ENCODE results near the gene HACL1.
"Not testable (repeated sequence)": the region's sequence is repeated elsewhere in the genome, so short reads cannot be mapped to it uniquely, and the experiment has no call there.

The HACL1 gene

DNA sequence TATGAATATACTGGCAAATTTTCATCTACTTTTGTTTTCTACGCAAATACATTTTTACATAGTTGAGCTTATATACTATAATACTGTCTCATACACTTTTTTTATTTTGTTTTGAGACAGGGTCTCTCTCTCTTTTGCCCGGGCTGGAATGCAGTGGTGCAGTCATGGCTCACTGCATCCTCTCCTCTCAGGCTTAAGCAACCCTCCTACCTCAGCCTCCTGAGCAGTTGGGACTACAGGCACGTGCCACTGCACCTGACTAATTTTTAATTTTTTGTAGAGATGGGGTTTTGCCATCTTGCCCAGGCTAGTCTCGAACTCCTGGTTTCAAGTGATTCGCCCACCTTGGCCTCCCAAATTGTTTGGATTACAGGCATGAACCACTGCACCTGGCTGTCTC, 25.9 kb downstream of the HACL1 start:
- H3K9me3 Mint-ChIP-seq, result no peaks in the 10 kb centered on the region
- H3K4me1 Mint-ChIP-seq, result peaks cover 8% of the 10 kb centered on the region
- H3K27me3 Mint-ChIP-seq, result no peaks in the 10 kb centered on the region
- H3K36me3 Mint-ChIP-seq, result peaks cover 38% of the 10 kb centered on the region
- no peak overlapping the region for H3K4me3 Mint-ChIP-seq
- no peak overlapping the region for H3K27ac Mint-ChIP-seq
- no peak for ATAC-seq

- no peak for ATAC-seq
- no peak overlapping the region for H3K4me3 Mint-ChIP-seq
- no peaks in the 10 kb centered on the region for H3K9me3 Mint-ChIP-seq
- H3K4me1 Mint-ChIP-seq, result peaks cover 8% of the 10 kb centered on the region
- H3K36me3 Mint-ChIP-seq, result peaks cover 35% of the 10 kb centered on the region
- H3K27ac Mint-ChIP-seq, result no peak overlapping the region
- H3K27me3 Mint-ChIP-seq, result no peaks in the 10 kb centered on the region
Observed at GRCh38 chr3:15572138-15572537, 29.2 kb downstream of the HACL1 start.

- no peak overlapping the region for H3K4me3 Mint-ChIP-seq
- H3K9me3 Mint-ChIP-seq, result no peaks in the 10 kb centered on the region
- no peaks in the 10 kb centered on the region for H3K27me3 Mint-ChIP-seq
- ATAC-seq, result no peak
- peaks cover 37% of the 10 kb centered on the region for H3K36me3 Mint-ChIP-seq
- no peak overlapping the region for H3K27ac Mint-ChIP-seq
- no peaks in the 10 kb centered on the region for H3K4me1 Mint-ChIP-seq
Observed at GRCh38 chr3:15563190-15563589, 38.2 kb downstream of the HACL1 start.

DNA sequence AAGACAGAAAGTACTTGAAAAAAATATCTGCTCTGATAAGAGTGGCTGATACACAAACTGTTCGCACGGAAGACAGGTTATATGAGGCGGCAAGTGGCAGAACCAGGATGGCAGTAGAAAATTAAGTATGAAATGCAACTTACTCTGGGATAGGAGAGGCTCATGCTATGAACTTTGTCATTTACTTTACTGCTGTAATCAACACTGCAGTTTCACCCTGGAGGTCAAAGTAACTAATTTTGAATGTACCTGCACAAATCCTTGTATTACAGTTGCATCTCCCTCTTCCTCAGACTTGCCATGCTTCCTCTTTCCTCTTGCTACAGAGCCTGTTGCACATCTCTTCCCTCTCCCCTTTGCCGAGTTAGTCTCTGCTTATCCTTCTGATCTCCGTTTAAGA, 38.8 kb downstream of the HACL1 start:
- H3K9me3 Mint-ChIP-seq, result no peaks in the 10 kb centered on the region
- H3K27me3 Mint-ChIP-seq, result no peaks in the 10 kb centered on the region
- H3K4me3 Mint-ChIP-seq, result no peak overlapping the region
- no peak overlapping the region for H3K27ac Mint-ChIP-seq
- peaks cover 31% of the 10 kb centered on the region for H3K36me3 Mint-ChIP-seq
- H3K4me1 Mint-ChIP-seq, result peaks cover 4% of the 10 kb centered on the region
- no peak for ATAC-seq

DNA sequence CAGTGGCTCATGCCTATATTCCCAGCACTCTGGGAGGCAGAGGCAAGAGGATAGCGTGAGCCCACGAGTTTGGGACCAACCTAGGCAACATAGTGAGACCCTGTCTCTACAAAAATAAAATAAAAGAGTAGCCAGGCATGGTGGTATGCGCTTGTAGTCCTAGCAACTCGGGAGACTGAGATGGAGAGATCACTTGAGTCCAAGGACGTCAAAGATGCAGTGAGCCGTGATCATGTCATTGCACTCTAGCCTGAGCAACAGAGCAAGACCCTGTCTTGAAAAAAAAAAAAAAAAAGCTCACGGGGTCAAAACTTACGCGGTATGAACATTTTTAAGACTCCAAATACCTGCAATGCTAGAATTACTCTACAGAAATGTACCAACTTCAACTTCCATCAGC, 42.8 kb downstream of the HACL1 start:
- Mint-ChIP-seq H3K4me1 (peaks cover 18% of the 10 kb centered on the region), H3K4me3 (no peak overlapping the region), H3K36me3 (peaks cover 21% of the 10 kb centered on the region), H3K9me3 (no peaks in the 10 kb centered on the region), H3K27ac (no peak overlapping the region), H3K27me3 (no peaks in the 10 kb centered on the region)
- no peak for ATAC-seq

- Mint-ChIP-seq H3K4me1 (peaks cover 18% of the 10 kb centered on the region), H3K27me3 (no peaks in the 10 kb centered on the region), H3K4me3 (no peak overlapping the region), H3K27ac (no peak overlapping the region), H3K36me3 (peaks cover 13% of the 10 kb centered on the region), H3K9me3 (no peaks in the 10 kb centered on the region)
- ATAC-seq, result peak; percentile 67
Observed at GRCh38 chr3:15557511-15557946, 43.8 kb downstream of the HACL1 start.

- peaks cover 18% of the 10 kb centered on the region for H3K4me1 Mint-ChIP-seq
- peak; percentile 96 for ATAC-seq
- H3K27me3 Mint-ChIP-seq, result no peaks in the 10 kb centered on the region
- H3K36me3 Mint-ChIP-seq, result peaks cover 21% of the 10 kb centered on the region
- peak overlapping the region; percentile 58 for H3K4me3 Mint-ChIP-seq
- no peaks in the 10 kb centered on the region for H3K9me3 Mint-ChIP-seq
- H3K27ac Mint-ChIP-seq, result peak overlapping the region; percentile 82
Observed at GRCh38 chr3:15556512-15556911, 44.9 kb downstream of the HACL1 start.

DNA sequence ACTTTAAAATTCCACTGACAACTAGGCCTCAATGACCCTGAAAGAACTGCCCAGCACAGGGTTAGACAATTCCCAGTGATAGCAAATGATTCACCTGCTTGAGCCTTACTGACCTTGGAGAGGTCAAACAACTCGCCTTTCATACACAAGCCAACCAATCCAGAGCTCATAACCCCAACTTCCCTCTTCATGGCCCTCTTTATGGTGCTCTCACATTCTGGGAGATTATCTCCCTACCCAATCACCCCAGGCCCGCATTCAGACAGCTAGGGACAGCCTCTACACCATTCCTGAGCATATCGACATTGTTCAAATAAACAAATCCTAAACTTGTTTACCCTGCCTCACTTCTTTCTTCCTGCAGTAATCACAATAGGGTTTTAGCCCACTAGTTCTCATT, 47.6 kb downstream of the HACL1 start:
- H3K27me3 Mint-ChIP-seq, result no peaks in the 10 kb centered on the region
- no peaks in the 10 kb centered on the region for H3K9me3 Mint-ChIP-seq
- ATAC-seq, result no peak
- H3K4me3 Mint-ChIP-seq, result no peak overlapping the region
- H3K36me3 Mint-ChIP-seq, result peaks cover 26% of the 10 kb centered on the region
- peaks cover 18% of the 10 kb centered on the region for H3K4me1 Mint-ChIP-seq
- H3K27ac Mint-ChIP-seq, result no peak overlapping the region

DNA sequence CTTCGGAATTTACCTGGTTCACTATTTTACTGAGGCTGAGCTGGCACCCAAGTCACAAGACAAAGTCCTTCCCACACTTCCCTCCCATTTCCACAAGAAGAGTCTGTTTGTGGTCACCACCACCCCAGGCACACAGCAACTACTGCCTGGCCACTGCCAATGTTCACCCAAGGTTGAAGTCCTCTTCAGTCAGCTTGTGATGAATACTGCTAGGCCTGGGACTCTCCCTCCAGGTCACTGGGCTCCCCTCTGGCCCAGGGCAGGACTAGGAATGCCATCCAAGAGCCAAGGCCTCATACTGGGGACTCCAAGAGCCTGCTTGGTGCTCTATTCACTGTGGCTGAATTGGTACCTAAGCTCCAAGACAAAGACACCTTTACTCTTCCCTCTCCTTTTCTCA, 49.5 kb downstream of the HACL1 start:
- Mint-ChIP-seq H3K4me1 (peaks cover 11% of the 10 kb centered on the region), H3K9me3 (peaks cover 1% of the 10 kb centered on the region), H3K4me3 (no peak overlapping the region), H3K27ac (no peak overlapping the region), H3K27me3 (no peaks in the 10 kb centered on the region), H3K36me3 (peaks cover 36% of the 10 kb centered on the region)
- ATAC-seq, result no peak

GRCh38 chr3:15549846-15550245, 51.5 kb downstream of the HACL1 start:
- Mint-ChIP-seq H3K36me3 (peaks cover 40% of the 10 kb centered on the region), H3K9me3 (peaks cover 5% of the 10 kb centered on the region), H3K27me3 (no peaks in the 10 kb centered on the region), H3K27ac (no peak overlapping the region), H3K4me1 (no peaks in the 10 kb centered on the region), H3K4me3 (no peak overlapping the region)
- ATAC-seq, result no peak

DNA sequence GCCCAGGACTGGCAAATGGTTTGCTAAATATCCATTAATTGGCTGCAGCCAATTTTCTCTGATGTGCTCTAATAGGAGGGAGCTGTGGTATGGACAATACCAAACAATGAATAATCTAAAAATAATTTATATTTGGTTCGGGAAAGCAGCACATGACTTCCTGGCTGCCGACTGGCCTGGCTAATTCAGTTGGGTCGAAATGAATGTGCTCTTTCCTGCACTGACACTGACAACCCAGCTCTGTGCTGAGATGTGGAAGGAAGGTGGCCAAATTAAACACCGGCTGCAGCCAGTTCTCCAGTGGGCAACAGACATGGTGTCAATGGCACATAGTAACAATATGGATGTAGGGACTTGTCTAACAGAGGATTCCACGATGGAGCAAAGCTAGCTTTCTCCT, 58.8 kb downstream of the HACL1 start:
- no peak for ATAC-seq
- no peak overlapping the region for H3K4me3 Mint-ChIP-seq
- no peak overlapping the region for H3K27ac Mint-ChIP-seq
- no peaks in the 10 kb centered on the region for H3K4me1 Mint-ChIP-seq
- peaks cover 5% of the 10 kb centered on the region for H3K9me3 Mint-ChIP-seq
- H3K27me3 Mint-ChIP-seq, result no peaks in the 10 kb centered on the region
- H3K36me3 Mint-ChIP-seq, result peaks cover 6% of the 10 kb centered on the region

DNA sequence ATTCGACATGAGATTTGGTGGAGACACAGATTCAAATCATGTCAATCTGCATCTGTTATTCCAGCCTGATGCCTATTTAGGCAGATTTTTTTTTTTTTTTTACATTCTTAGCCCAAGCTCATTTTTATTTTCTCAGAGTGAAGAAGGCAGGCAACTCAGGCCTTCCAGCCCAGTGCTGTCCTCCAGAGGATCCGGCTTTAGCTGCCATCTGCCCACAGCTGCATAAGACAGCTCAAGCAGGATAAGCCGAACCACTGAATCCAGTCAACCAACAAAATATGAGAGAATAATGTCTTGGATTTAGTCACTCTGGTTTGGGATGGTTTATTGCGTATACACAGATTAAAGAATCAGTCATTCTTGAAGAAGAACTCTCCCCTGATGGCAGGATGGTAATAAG, 60.0 kb downstream of the HACL1 start:
- Mint-ChIP-seq H3K27me3 (no peaks in the 10 kb centered on the region), H3K4me1 (peaks cover 7% of the 10 kb centered on the region), H3K36me3 (no peaks in the 10 kb centered on the region), H3K4me3 (no peak overlapping the region), H3K9me3 (no peaks in the 10 kb centered on the region), H3K27ac (no peak overlapping the region)
- no peak for ATAC-seq

GRCh38 chr3:15539066-15539465, 62.3 kb downstream of the HACL1 start:
- Mint-ChIP-seq H3K36me3 (no peaks in the 10 kb centered on the region), H3K4me3 (no peak overlapping the region), H3K27me3 (no peaks in the 10 kb centered on the region), H3K9me3 (no peaks in the 10 kb centered on the region), H3K27ac (no peak overlapping the region), H3K4me1 (peaks cover 17% of the 10 kb centered on the region)
- ATAC-seq, result no peak

DNA sequence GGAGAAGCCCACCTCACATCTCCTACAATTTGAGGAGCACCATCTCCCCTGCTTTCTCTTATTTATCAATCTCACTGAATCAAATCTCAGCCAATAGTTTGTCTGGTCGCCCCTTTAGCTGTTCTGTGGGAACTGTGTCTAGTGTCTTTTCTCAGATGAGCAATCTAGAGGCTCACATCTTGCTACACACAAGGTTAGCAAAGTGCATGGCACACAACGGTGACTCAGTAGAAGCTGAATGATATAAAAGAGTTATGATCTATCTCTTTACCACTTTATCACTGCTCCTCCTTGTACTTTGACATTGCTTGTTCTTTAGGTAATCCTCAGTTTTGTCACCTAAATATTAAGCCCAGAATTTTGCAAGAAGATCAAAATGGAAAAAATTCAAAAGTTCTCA, 63.0 kb downstream of the HACL1 start:
- H3K4me3 Mint-ChIP-seq, result no peak overlapping the region
- no peak overlapping the region for H3K27ac Mint-ChIP-seq
- no peaks in the 10 kb centered on the region for H3K36me3 Mint-ChIP-seq
- H3K27me3 Mint-ChIP-seq, result no peaks in the 10 kb centered on the region
- ATAC-seq, result no peak
- no peaks in the 10 kb centered on the region for H3K9me3 Mint-ChIP-seq
- peaks cover 17% of the 10 kb centered on the region for H3K4me1 Mint-ChIP-seq

DNA sequence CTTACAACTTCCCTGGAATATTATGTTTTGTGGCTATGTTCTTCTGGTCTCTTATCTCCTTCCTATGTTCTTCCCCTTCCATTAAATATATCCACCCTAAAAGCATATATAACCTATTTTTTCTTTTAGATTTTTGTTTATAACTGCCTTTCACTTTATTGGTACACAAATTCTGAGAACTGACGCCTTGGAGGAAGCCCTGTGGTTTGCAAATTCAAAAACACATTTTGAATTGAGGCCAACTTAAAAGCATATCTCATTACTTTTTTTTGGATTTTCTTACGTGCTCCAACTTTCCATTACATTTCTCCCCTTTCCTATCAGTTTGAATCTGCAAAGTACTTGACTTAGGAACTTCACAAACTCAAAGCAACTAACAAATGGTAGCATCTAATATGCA, 64.5 kb downstream of the HACL1 start:
- Mint-ChIP-seq H3K27ac (no peak overlapping the region), H3K9me3 (no peaks in the 10 kb centered on the region), H3K4me3 (no peak overlapping the region), H3K4me1 (peaks cover 17% of the 10 kb centered on the region), H3K27me3 (no peaks in the 10 kb centered on the region), H3K36me3 (no peaks in the 10 kb centered on the region)
- no peak for ATAC-seq

DNA sequence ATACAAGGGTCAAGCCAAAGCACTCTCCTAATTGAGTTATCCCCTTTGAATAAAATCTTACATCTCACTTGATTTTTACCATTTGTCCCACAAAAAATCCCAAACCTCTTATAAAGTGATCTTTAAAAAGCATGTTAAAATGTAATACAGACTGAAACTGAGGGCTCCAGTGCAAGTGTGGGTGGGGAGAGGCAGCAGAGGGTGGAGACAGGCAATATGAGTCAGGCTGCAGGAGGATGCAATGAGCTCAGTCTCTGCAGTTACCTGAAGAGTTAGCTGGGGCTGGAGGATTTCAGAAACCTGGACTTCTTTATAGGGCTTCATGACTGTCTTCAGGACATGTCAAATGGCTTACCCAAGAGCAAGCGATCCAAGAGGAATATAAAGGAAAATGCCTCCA, 65.6 kb downstream of the HACL1 start:
- no peak overlapping the region for H3K27ac Mint-ChIP-seq
- H3K9me3 Mint-ChIP-seq, result no peaks in the 10 kb centered on the region
- peak; percentile 68 for ATAC-seq
- no peak overlapping the region for H3K4me3 Mint-ChIP-seq
- H3K36me3 Mint-ChIP-seq, result no peaks in the 10 kb centered on the region
- H3K27me3 Mint-ChIP-seq, result no peaks in the 10 kb centered on the region
- H3K4me1 Mint-ChIP-seq, result peaks cover 17% of the 10 kb centered on the region

- H3K9me3 Mint-ChIP-seq, H3K27ac Mint-ChIP-seq, H3K4me3 Mint-ChIP-seq, ATAC-seq, H3K36me3 Mint-ChIP-seq, H3K27me3 Mint-ChIP-seq: not testable (repeated sequence)
- peaks cover 17% of the 10 kb centered on the region for H3K4me1 Mint-ChIP-seq
Observed at GRCh38 chr3:15532614-15533013, 68.8 kb downstream of the HACL1 start.
